ENCODE results near the gene SNRNP200. TPM values are rescaled to one million over a fixed set of nuclear protein-coding genes. Genes with fewer than 3 reads are reported as not detected.
"Not testable (repeated sequence)": the region's sequence is repeated elsewhere in the genome, so short reads cannot be mapped to it uniquely, and the experiment has no call there.

The SNRNP200 gene
- total RNA-seq, 4 donors from 2014 or later, result 55.3 to 90.0 (median 68.6) TPM

DNA sequence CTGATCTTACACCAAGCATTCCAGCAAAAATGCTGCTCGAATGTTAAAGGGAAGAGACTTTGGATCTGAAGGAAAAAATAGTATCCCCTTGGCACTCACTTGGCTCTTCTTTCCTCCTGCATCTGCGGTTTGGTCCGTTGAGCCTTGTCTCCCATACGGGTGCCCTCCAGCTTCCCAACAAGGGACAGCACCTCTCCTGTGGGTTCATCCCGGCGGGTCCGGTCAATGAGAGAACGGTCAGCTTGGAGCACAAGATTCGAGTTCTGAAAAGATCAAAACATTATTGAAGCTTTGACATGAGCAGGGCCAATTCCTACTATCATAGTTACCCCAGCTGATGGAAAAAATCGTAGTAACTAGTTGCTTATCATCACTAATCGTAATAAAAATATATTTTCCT, 740 bp downstream of the SNRNP200 start:
- no peak for DNase-seq
- intact Hi-C loops (cut with DNase I), result no loop called here
- H3K36me3 ChIP-seq, result peaks cover 26 to 51% (median 28%) of the 10 kb centered on the region in 3 donors
- H3K27ac ChIP-seq, result peak overlapping the region in 3 of 4 donors; percentile 88 to 90 (median 89)
- TF ChIP-seq POLR2A (IDR thresholded peaks at IDR 0.05), result no peak
- no peak for TF ChIP-seq CTCF (IDR thresholded peaks at IDR 0.05)
- H3K9me3 ChIP-seq, result no peaks in the 10 kb centered on the region
- H3K27me3 ChIP-seq, result no peaks in the 10 kb centered on the region
- peak overlapping the region; percentile 60 to 79 (median 74) for H3K4me3 ChIP-seq
- peaks cover 6 to 49% (median 11%) of the 10 kb centered on the region in 3 donors for H3K4me1 ChIP-seq
- 60 to 66% methylated on average over 8 to 11 of the region's 11 CpGs for WGBS, 2 donors

DNA sequence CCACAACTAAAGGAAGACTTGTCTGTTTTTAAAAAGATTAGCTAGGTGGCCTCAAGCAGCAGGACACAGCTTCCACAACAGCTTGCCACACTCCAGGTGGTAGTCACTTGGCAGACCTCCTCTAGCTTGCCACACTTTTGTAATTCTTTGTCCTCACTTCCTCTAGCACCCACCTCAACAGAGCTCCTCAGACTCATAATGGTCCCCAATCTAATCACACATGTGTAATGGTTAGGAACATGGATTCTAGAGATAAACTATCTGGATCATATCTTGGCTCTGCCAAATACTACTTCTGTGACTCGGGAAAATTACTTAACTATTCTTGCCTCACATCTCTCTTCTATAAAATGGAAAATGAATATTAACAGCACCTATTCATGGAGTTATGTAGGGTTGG, 3.5 kb downstream of the SNRNP200 start:
- WGBS, 2 donors, result 71% methylated on average over 1 of the region's 1 CpG
- peaks cover 6 to 49% (median 11%) of the 10 kb centered on the region in 3 donors for H3K4me1 ChIP-seq
- no peak for DNase-seq
- no peak overlapping the region for H3K4me3 ChIP-seq
- H3K36me3 ChIP-seq, result peaks cover 37 to 78% (median 52%) of the 10 kb centered on the region in 3 donors
- TF ChIP-seq POLR2A (IDR thresholded peaks at IDR 0.05) (no peak), CTCF (IDR thresholded peaks at IDR 0.05) (no peak)
- intact Hi-C loops (cut with DNase I), result no loop called here
- no peak overlapping the region for H3K27ac ChIP-seq
- no peaks in the 10 kb centered on the region for H3K27me3 ChIP-seq
- H3K9me3 ChIP-seq, result no peaks in the 10 kb centered on the region

GRCh38 chr2:96296925-96297324, 8.4 kb downstream of the SNRNP200 start:
- Histone ChIP-seq H3K4me1 (peaks cover 0 to 9% (median 0%) of the 10 kb centered on the region in 3 donors), H3K27ac (no peak overlapping the region), H3K36me3 (peaks cover 37 to 100% (median 87%) of the 10 kb centered on the region in 3 donors), H3K9me3 (no peaks in the 10 kb centered on the region), H3K4me3 (no peak overlapping the region), H3K27me3 (no peaks in the 10 kb centered on the region)
- no peak for DNase-seq
- intact Hi-C loops (cut with DNase I), result no loop called here
- 79 to 81% methylated on average over 5 of the region's 5 CpGs for WGBS, 2 donors
- TF ChIP-seq CTCF (IDR thresholded peaks at IDR 0.05) (no peak), POLR2A (IDR thresholded peaks at IDR 0.05) (no peak)

DNA sequence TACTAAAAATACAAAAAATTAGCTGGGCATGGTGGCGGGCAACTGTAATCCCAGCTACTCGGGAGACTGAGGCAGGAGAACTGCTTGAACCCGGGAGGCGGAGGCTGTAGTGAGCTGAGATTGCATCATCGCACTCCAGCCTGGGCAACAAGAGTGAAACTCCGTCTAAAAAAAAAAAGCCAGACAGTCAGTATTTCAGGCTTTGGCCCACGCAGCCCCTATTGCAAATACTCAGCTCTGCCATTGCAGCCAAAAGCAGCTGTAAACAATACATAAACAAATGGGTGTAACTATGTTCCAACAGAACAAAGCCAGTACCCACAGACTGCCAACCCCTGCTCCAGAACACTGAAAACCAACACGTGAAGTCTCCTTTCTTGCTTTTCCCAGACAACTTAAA, 11.1 kb downstream of the SNRNP200 start:
- 88 to 90% methylated on average over 8 of the region's 8 CpGs for WGBS, 2 donors
- intact Hi-C loops (cut with DNase I); H3K27me3 ChIP-seq; DNase-seq; H3K9me3 ChIP-seq; H3K4me3 ChIP-seq; H3K27ac ChIP-seq; H3K4me1 ChIP-seq: not testable (repeated sequence)
- peaks cover 51 to 100% (median 90%) of the 10 kb centered on the region in 3 donors for H3K36me3 ChIP-seq

DNA sequence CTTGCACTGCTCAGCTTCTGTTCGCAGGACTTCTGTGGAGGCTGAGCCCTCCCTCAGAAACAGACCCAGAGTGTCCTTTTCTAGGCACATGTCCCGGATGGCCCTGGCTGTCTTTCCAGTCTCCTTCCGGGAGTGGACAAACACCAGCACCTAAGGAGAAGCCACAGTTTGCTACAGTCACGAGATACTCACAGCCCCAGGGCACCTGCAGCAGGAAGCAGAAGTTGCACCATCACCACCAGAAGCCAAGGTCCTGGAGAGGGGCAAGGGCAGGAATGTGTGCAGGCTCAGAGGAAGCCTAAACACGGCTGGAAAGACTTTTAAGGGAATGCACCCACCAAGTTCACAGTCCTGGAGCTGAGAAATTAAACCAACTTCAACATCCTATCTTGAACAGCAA, 13.6 kb downstream of the SNRNP200 start:
- H3K36me3 ChIP-seq, result peaks cover 60 to 100% (median 92%) of the 10 kb centered on the region in 3 donors
- no peak overlapping the region for H3K4me3 ChIP-seq
- H3K4me1 ChIP-seq, result no peaks in the 10 kb centered on the region
- intact Hi-C loops (cut with DNase I), result no loop called here
- 74 to 100% methylated on average over 2 to 4 of the region's 5 CpGs for WGBS, 2 donors
- no peak overlapping the region for H3K27ac ChIP-seq
- TF ChIP-seq POLR2A (IDR thresholded peaks at IDR 0.05) (no peak), CTCF (IDR thresholded peaks at IDR 0.05) (no peak)
- H3K27me3 ChIP-seq, result no peaks in the 10 kb centered on the region
- no peaks in the 10 kb centered on the region for H3K9me3 ChIP-seq
- DNase-seq, result no peak

DNA sequence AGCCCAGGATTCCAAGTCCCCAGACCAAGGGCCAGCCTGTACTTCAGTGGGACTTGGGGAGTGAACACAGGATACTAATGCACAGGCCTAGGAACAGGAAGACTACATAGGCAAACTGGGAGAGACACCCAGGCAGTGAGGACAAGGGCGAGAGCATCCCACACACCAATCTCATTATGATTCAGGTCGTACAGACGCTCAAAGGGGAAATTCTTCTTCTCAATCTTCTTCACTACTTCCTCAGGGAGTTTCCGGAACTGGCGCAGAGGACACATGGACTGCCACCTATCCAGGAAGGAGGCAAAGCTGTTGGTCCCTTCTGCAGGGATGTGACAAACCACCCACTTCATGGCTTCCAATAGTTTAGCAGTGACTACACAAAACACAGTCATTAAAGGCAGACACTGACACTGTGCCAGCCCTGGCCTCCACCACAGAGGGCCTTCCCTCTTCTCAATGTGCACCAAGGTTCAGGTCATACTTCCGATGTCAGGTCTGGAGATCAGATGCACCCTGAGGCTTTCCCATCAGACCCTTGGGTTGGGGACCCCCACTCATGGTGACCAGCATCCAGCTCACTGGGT, 18.0 kb downstream of the SNRNP200 start:
- H3K4me1 ChIP-seq, result no peaks in the 10 kb centered on the region
- WGBS, 2 donors, result 78% methylated on average over 6 of the region's 6 CpGs
- TF ChIP-seq POLR2A (IDR thresholded peaks at IDR 0.05), result no peak
- no peak for TF ChIP-seq CTCF (IDR thresholded peaks at IDR 0.05)
- no peak overlapping the region for H3K27ac ChIP-seq
- no peaks in the 10 kb centered on the region for H3K9me3 ChIP-seq
- no peaks in the 10 kb centered on the region for H3K27me3 ChIP-seq
- peaks cover 88 to 100% (median 96%) of the 10 kb centered on the region in 3 donors for H3K36me3 ChIP-seq
- no peak for DNase-seq
- H3K4me3 ChIP-seq, result no peak overlapping the region
- intact Hi-C loops (cut with DNase I), result no loop called here
